Ishikawa (cell line): ENCODE results near the gene SDK1.

ENCODE experiments used
- CEBPB ChIP-seq: IDR thresholded peaks from 2 replicates; pipeline ENCODE4 v1.6.1; 2012
- CREB1 ChIP-seq: IDR thresholded peaks from 2 replicates; pipeline ENCODE4 v1.6.1; 2012; ENCODE audit warnings: low read depth
- EGR1 ChIP-seq: IDR thresholded peaks from 2 replicates; pipeline ENCODE4 v1.6.1; 2012
- EP300 ChIP-seq: IDR thresholded peaks from 2 replicates; pipeline ENCODE4 v1.6.1; 2012; ENCODE audit warnings: borderline replicate concordance
- FOXM1 ChIP-seq: IDR thresholded peaks from 2 replicates; pipeline ENCODE4 v1.6.1; 2012; ENCODE audit warnings: low read depth, borderline replicate concordance
- TAF1 ChIP-seq: IDR thresholded peaks from 2 replicates; pipeline ENCODE4 v1.6.1; 2012; ENCODE audit warnings: low read depth, mild to moderate bottlenecking
- TEAD4 ChIP-seq: IDR thresholded peaks from 2 replicates; pipeline ENCODE4 v1.6.1; 2012
- YY1 ChIP-seq: IDR thresholded peaks from 2 replicates; pipeline ENCODE4 v1.6.1; 2012; ENCODE audit warnings: low read depth
- TF ChIP-seq, protein P1 (sequence below): IDR thresholded peaks from 2 replicates; pipeline ENCODE4 v1.6.1; 2012; ENCODE audit warnings: low read depth, mild to moderate bottlenecking
- TF ChIP-seq, protein P2 (sequence below): IDR thresholded peaks from 2 replicates; pipeline ENCODE4 v1.6.1; 2012
- TF ChIP-seq, protein P3 (sequence below): IDR thresholded peaks from 2 replicates; pipeline ENCODE4 v1.6.1; 2012

DNA sequence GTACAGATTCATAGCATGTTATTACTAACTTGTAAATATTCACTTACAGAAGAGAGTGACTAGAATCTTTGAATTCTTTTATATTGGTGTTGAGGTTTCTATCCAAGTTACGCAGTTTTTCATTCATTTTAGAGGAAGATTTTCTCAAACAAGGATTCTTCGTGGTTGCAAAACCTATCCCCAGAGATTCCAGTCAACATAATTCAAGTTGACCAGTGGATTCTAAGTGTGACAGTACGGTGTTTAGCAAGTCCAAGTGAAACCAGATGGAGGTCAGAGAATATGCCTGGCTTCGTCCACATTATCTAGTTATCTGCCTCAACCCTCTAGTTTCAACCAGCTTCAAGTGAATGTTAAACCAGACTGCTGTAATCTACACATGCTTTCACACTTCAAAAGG, 131.9 kb downstream of the SDK1 start:
- TF ChIP-seq TEAD4 (no peak), EP300 (no peak), EGR1 (no peak), TAF1 (no peak), CEBPB (no peak), CREB1 (no peak), YY1 (no peak), FOXM1 (no peak)
- TF ChIP-seq, protein P1, sequence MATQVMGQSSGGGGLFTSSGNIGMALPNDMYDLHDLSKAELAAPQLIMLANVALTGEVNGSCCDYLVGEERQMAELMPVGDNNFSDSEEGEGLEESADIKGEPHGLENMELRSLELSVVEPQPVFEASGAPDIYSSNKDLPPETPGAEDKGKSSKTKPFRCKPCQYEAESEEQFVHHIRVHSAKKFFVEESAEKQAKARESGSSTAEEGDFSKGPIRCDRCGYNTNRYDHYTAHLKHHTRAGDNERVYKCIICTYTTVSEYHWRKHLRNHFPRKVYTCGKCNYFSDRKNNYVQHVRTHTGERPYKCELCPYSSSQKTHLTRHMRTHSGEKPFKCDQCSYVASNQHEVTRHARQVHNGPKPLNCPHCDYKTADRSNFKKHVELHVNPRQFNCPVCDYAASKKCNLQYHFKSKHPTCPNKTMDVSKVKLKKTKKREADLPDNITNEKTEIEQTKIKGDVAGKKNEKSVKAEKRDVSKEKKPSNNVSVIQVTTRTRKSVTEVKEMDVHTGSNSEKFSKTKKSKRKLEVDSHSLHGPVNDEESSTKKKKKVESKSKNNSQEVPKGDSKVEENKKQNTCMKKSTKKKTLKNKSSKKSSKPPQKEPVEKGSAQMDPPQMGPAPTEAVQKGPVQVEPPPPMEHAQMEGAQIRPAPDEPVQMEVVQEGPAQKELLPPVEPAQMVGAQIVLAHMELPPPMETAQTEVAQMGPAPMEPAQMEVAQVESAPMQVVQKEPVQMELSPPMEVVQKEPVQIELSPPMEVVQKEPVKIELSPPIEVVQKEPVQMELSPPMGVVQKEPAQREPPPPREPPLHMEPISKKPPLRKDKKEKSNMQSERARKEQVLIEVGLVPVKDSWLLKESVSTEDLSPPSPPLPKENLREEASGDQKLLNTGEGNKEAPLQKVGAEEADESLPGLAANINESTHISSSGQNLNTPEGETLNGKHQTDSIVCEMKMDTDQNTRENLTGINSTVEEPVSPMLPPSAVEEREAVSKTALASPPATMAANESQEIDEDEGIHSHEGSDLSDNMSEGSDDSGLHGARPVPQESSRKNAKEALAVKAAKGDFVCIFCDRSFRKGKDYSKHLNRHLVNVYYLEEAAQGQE, result no peak
- TF ChIP-seq, protein P2, sequence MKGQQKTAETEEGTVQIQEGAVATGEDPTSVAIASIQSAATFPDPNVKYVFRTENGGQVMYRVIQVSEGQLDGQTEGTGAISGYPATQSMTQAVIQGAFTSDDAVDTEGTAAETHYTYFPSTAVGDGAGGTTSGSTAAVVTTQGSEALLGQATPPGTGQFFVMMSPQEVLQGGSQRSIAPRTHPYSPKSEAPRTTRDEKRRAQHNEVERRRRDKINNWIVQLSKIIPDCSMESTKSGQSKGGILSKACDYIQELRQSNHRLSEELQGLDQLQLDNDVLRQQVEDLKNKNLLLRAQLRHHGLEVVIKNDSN, result no peak
- TF ChIP-seq, protein P3, sequence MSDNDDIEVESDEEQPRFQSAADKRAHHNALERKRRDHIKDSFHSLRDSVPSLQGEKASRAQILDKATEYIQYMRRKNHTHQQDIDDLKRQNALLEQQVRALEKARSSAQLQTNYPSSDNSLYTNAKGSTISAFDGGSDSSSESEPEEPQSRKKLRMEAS, result no peak
